ENCODE results near the gene CST9L.

CST9L gene

DNA sequence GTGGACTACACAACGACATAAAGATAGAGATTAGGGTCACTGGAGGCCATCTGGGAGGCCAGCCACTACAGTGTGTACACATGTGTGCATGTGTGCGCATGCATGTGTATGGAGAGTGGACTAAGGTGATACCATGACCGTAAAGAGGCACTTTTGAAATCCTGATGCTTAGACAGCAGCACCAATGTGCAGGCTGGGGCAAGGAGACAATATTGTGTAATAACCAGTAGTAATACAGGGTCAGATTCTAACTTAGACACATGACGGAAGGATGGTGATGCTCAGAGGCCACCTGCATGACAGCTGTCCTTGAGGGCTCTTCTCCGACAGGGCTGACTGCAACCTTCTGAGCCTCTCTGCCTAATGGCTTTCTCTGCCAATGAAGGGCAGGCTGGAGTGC is 25.5 kb downstream of the CST9L start:
- no peak for DNase-seq

- no peak for DNase-seq
These were observed 26.5 kb downstream of the CST9L start for GRCh38 chr20:23541776-23542175.

DNA sequence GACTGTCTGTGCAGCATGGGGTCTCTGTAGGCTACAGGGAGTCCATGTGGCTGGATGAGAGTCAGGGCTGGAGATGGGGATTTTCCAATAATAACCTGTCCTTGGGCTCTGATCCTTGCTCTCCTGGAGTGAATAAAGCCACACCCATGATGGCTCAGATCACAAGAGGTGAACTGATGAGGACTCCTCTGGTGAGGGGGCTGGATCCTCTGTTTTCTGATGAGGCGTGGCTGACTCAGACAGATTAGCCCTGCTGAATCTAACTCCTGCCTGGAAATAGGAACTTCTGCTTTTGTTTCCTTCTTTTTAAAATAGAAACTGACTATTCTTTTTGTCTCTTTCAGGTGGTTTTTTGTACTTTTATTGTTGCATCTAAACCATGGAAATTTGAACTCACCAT is 27.0 kb downstream of the CST9L start:
- DNase-seq, result no peak

GRCh38 chr20:23540624-23541023 is 27.7 kb downstream of the CST9L start:
- DNase-seq, result no peak

DNA sequence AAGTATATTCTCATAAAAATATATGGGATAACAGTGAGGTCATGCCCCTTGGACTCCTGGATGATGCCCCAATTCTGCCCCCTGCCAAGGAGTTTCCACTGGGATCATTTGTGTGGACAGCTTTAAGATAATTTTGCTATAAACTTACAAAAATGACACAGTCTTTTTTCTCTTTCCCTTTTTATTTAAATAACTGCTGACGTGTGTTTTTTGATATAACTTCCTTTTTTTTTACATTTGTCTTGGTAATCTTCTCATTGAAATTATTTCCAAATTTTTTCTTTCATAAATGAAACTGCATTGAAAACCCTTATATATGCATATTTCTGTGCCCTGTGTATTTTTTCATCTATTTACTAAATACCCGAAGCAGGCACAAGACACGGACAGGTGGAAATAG is 31.3 kb downstream of the CST9L start:
- DNase-seq, result no peak

- DNase-seq, result no peak
These were observed 31.8 kb downstream of the CST9L start for GRCh38 chr20:23536328-23536974.

DNA sequence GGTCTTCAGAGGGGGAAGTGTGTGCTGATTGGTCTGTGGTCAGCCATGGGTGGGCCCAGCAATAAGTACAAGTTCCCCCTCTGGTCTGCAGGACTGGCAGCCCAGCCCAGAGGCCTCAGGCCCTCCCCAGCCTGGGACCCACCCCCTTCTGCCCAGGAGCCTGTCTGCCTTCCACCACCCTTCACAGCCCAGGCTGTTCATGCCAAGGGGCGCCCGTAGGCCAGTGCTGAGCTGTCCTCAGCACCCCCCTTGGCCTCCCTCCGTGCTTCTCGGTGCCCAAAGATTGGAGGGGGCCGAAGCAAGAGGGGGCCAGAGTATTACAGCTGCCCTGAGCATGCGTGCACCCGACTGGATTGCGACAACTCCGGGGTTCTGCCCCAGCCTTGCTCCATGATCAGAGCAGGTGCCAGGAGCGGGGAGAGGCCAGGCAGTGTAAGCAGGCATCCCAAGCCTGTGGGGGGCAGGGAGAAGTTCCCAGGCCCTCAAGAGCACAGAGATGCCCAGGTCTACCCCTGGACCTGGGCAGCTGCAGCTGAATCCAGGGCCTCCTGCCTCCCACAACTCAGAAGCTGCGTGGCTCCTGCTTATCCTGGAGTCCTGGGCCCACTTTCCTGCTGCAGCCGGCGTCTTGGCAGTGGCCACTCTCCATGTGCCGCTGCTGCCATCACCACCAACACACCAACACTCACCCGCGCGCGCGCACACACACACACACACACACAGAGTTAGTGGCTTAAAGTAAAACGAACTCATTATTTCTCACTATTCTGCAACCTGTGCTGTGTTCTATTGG is 33.3 kb downstream of the CST9L start:
- DNase-seq, result no peak

DNA sequence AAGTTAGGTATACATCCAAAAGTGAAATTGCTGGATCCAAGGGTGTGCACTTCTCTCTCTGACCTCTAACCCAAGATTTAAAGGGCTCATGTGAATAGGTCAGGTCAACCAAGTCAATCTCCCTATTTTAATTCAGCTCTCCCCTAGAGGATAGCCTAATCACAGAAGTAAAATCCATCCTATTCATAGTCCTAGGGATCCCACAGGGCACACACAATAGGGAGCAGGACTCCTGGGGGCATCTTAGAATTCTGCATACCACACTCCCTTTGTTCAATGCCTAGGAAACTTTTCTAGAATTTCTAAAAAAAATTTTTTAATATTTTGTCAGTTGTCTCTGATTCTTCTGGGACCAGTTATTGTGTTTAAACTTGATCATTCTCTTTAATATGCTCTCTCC is 35.1 kb downstream of the CST9L start:
- no peak for DNase-seq

GRCh38 chr20:23532533-23532932 is 35.8 kb downstream of the CST9L start:
- no peak for DNase-seq

DNA sequence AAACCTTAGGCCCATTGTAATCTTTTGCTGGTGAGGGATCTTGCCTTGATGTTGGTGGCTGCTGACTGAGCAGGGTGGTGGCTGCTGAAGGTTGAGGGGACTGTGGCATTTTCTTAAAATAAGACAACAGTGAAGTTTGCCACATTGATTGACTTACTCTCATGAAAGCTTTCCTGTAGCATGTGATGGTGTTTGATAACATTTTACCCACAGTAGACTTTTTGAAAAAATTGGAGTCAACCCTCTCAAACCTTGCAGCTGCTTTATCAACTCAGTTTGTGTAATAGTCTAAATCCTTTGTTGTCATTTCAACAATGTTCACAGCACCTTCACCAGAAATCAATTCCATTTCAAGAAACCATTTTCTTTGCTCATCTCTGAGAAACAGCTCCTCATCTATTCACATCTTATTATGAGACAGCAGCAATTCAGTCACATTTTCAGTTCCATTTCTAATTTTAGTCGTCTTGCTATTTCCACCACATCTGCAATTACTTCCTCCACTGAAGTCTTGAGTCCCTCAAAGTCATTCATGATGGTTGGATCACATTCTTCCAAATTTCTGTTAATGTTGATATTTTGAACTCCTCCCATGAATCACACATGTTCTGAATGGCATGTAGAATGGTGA is 37.2 kb downstream of the CST9L start:
- DNase-seq, result no peak

DNA sequence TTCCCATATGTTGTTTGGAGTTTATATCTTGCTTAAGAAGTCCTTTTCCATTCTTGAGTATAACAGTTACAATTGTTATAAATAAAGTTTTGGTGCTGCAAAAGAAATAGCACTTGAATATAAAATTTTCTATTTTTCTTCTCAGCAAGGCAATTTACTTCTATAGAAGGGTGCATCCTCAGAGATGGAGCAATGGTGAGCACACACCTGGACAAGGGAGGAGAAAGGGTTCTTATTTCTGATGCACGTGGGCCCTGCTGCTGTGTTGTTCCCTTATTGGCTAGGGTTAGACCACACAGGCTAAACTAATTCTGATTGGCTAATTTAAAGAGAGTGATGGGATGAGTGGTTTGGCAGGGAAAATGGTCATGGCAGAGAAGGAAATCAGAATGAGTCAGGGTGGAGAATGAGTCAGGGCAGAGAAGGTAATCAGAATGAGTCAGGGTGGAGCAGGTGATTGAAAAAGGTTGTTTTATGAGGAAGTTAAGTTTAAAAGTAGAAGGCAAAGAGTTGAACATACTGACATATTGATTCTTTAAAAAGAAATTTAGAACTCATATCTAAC is 39.3 kb downstream of the CST9L start:
- no peak for DNase-seq

- DNase-seq, result no peak
These were observed 41.4 kb downstream of the CST9L start for GRCh38 chr20:23526850-23527249.

GRCh38 chr20:23524146-23524545 is 44.1 kb downstream of the CST9L start:
- no peak for DNase-seq

DNA sequence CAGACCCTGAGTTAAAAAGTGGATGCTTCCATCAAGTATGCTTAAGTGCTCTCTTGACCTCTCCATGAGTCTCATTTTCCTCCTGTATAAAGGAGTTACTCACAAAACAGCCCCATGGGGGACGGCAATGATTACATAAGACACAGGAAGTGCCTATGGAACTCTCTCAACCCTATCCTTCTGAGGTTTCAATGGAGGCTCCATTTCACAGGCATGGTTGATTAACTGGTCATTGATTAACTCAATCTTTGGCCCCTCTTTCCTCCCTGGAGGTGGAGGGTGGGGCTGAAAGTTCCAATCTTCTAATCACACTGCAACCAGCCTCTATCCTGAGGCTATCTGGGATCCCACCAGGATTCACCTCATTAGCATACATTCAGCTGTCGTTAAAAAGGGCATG is 48.1 kb downstream of the CST9L start:
- no peak for DNase-seq

- DNase-seq, result no peak
These were observed 48.7 kb downstream of the CST9L start for GRCh38 chr20:23519556-23519955.

GRCh38 chr20:23517719-23518118 is 50.6 kb downstream of the CST9L start:
- DNase-seq, result no peak

GRCh38 chr20:23515250-23515939 is 52.9 kb downstream of the CST9L start:
- no peak for DNase-seq

GRCh38 chr20:23514848-23515247 is 53.4 kb downstream of the CST9L start:
- DNase-seq, result no peak
